HepG2 (cell line): ENCODE measurements around the gene INPP5K. TPM values are rescaled to one million over a fixed set of nuclear protein-coding genes. Genes with fewer than 3 reads are reported as not detected.

Experiments used
- BATF2 ChIP-seq: sonication (generic); formaldehyde crosslinking; IDR thresholded peaks from 2 replicates; pipeline ENCODE4 v1.8.0; 2022; ENCODE audit warnings: mild to moderate bottlenecking, missing genetic modification reagents, moderate library complexity
- ETS1 ChIP-seq: sonication (generic); formaldehyde crosslinking; IDR thresholded peaks from 2 replicates; pipeline ENCODE4 v1.4.0; 2020; ENCODE audit warnings: missing genetic modification reagents
- FOXK1 ChIP-seq: sonication (generic); formaldehyde crosslinking; IDR thresholded peaks from 2 replicates; pipeline ENCODE4 v1.4.0; 2020; ENCODE audit warnings: low read depth, missing genetic modification reagents, borderline replicate concordance
- FOXK2 ChIP-seq: fragments of 450-650 bp; IDR thresholded peaks from 2 replicates; pipeline ENCODE4 v1.6.1; 2016
- GLMP ChIP-seq: sonication (generic); formaldehyde crosslinking; IDR thresholded peaks from 2 replicates; pipeline ENCODE4 v1.9.0; 2021; ENCODE audit warnings: missing genetic modification reagents, mild to moderate bottlenecking, borderline replicate concordance
- IRF2 ChIP-seq: IDR thresholded peaks from 2 replicates; pipeline ENCODE4 v1.6.1; 2018; ENCODE audit warnings: missing genetic modification reagents, missing compliant biosample characterization
- KLF9 ChIP-seq: IDR thresholded peaks from 2 replicates; pipeline ENCODE4 v1.6.1; 2016; ENCODE audit warnings: low read depth
- PHF20 ChIP-seq: sonication (generic); formaldehyde crosslinking; IDR thresholded peaks from 2 replicates; pipeline ENCODE4 v1.5.0; 2020; ENCODE audit warnings: mild to moderate bottlenecking, missing genetic modification reagents
- PHF8 ChIP-seq: sonication (generic); formaldehyde crosslinking; IDR thresholded peaks from 2 replicates; pipeline ENCODE4 v1.5.0; 2020; ENCODE audit warnings: missing genetic modification reagents
- RBFOX2 ChIP-seq: fragments of 200-400 bp; formaldehyde crosslinking; IDR thresholded peaks from 2 replicates; pipeline ENCODE4 v1.6.1; 2017; ENCODE audit warnings: low read depth, mild to moderate bottlenecking, low read length
- REL ChIP-seq: sonication (generic); formaldehyde crosslinking; conservative IDR thresholded peaks from 2 replicates; pipeline ENCODE4 v1.8.0; 2022; ENCODE audit warnings: mild to moderate bottlenecking, missing genetic modification reagents, moderate library complexity
- SALL1 ChIP-seq: sonication (generic); formaldehyde crosslinking; IDR thresholded peaks from 2 replicates; pipeline ENCODE4 v1.8.0; 2022; ENCODE audit warnings: mild to moderate bottlenecking, missing genetic modification reagents
- YEATS4 ChIP-seq: sonication (generic); formaldehyde crosslinking; IDR thresholded peaks from 2 replicates; pipeline ENCODE4 v1.4.0; 2020; ENCODE audit warnings: missing genetic modification reagents, borderline replicate concordance
- ZNF225 ChIP-seq: sonication (generic); formaldehyde crosslinking; IDR thresholded peaks from 2 replicates; pipeline ENCODE4 v1.4.0; 2020; ENCODE audit warnings: mild to moderate bottlenecking, missing genetic modification reagents
- ZNF574 ChIP-seq: sonication (generic); formaldehyde crosslinking; IDR thresholded peaks from 2 replicates; pipeline ENCODE4 v1.4.0; 2020; ENCODE audit warnings: missing genetic modification reagents
- ZNF83 ChIP-seq: sonication (generic); formaldehyde crosslinking; IDR thresholded peaks from 2 replicates; pipeline ENCODE4 v1.4.0; 2020; ENCODE audit warnings: missing genetic modification reagents, mild to moderate bottlenecking, borderline replicate concordance
- polyA plus RNA-seq, 8 experiments: library from polyadenylated mRNA; depleted of rRNA in 3 of 8; stranded (reverse) in 7 of 8; unstranded in 1 of 8; fragments of >200 nt; fragmentation: Illumina TruSeq in 4 of 8; extraction: Trizol in 4 of 8; gene quantifications; 2 replicates each; pipeline versions ENCODE4 v1.2.1 to v1.2.3, GENCODE V29; 2011 to 2016; ENCODE audit warnings: low read depth in 4 of 8, missing spikeins in 1 of 8, mixed read lengths in 1 of 8; ENCODE audit not compliant: insufficient read depth in 1 of 8
- total RNA-seq, 5 experiments: library from RNA; depleted of rRNA; stranded (reverse); fragments of >200 nt; fragmentation: Illumina TruSeq; extraction: Trizol; gene quantifications; 2 replicates each; pipeline ENCODE4 v1.2.3, GENCODE V29; 2016; ENCODE audit warnings: low read depth in 1 of 5
- TF ChIP-seq, protein P1 (sequence below): sonication (generic); formaldehyde crosslinking; IDR thresholded peaks from 2 replicates; pipeline ENCODE4 v1.8.1; 2023; ENCODE audit warnings: mild to moderate bottlenecking, moderate library complexity, missing genetic modification reagents

The INPP5K gene
- total and polyA plus RNA-seq, 2 of the 13 experiments (the other 11 are each of a cell fraction or from before 2014, with no cell fraction given) = 4.8 to 9.6 TPM

- TF ChIP-seq ZNF574 (CRISPR knock-in tag) (peak; percentile 87), RBFOX2 (peak; percentile 93), ETS1 (no peak), IRF2 (peak; percentile 60; the same call in 1 of the 2 replicates), SALL1 (CRISPR knock-in tag) (peak; percentile 77), KLF9 (CRISPR knock-in tag) (peak; percentile 40; the same call in 1 of the 2 replicates), ZNF83 (CRISPR knock-in tag) (0 out of 2 replicates have a peak, but pooled peaks have one; percentile 59), YEATS4 (CRISPR knock-in tag) (peak; percentile 74), REL (CRISPR knock-in tag) (0 out of 2 replicates have a peak, but pooled peaks have one; percentile 12), PHF8 (peak; percentile 90), GLMP (CRISPR knock-in tag) (no peak), ZNF225 (CRISPR knock-in tag) (no peak), BATF2 (CRISPR knock-in tag) (0 out of 2 replicates have a peak, but pooled peaks have one; percentile 15), FOXK1 (CRISPR knock-in tag) (peak; percentile 93; the same call in 1 of the 2 replicates), FOXK2 (peak; percentile 31; the same call in 1 of the 2 replicates), PHF20 (peak; percentile 91)
- TF ChIP-seq, protein P1, sequence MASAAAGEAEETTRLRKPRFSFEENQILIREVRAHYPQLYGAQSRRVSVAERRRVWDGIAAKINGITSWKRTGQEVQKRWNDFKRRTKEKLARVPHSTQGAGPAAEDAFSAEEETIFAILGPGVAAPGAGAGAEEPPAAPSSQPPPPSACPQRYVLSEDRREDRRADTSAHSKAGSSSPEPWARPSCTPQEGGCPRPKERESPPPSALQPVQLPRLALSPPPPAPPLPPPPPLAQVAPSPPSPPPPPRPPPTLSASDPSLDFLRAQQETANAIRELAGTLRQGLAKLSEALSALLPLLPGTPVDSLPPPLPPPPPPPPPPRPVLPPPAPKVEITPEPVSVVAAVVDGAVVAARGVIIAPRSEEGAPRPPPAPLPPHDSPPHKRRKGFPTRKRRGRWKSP = peak; percentile 59; the same call in 1 of the 2 replicates
Measured at GRCh38 chr17:1516388-1517161, at the start of gene INPP5K (continued).
